A549 (cell line): ENCODE results near the gene RPL29. TPM values are rescaled to one million over a fixed set of nuclear protein-coding genes. Genes with fewer than 3 reads are reported as not detected.

Experiments used
- ATAC-seq, 2 experiments: fragments of 200-7000 bp in 1 of 2; fragments of >200 bp in 1 of 2; cut with Nextera tagmentation in 1 of 2; cut with Tn5 transposase in 1 of 2; 3 replicates each; pipeline versions ENCODE4 v1.8.0 to v1.9.1; 2018 to 2020; ENCODE audit warnings: mild to moderate bottlenecking in 1 of 2, moderate library complexity in 1 of 2
- CTCF ChIA-PET: fragments of 300-600 bp; sonication (Branson Sonifier 250); formaldehyde crosslinking; extraction: SDS; loops from one replicate; lab custom pipeline; 2021; ENCODE audit warnings: antibody characterized with exemption, inconsistent platforms; lab: Yijun Ruan, JAX
- POLR2A ChIA-PET: fragments of 350-600 bp; formaldehyde crosslinking; extraction: SDS; loops from one replicate; lab custom pipeline; 2021; ENCODE audit warnings: antibody characterized with exemption, inconsistent platforms; lab: Yijun Ruan, JAX
- DNase-seq, 2 experiments: peaks; one replicate each; pipeline versions ENCODE4 v3.0.0 to v3.0.0-alpha.2; 2011 to 2016; ENCODE audit warnings: low read depth in 1 of 2, low spot score in 1 of 2
- FAIRE-seq: peaks from 2 replicates; lab custom pipeline; 2011; peaks lifted over from hg19 to GRCh38; lab: Jason Lieb, UNC
- H3K27ac ChIP-seq, 2 experiments: fragments of >200 bp; sonication (Bioruptor Twin); formaldehyde crosslinking; 3 replicates each; pipeline ENCODE4 v1.5.1; 2016 to 2017
- H3K4me1 ChIP-seq: fragments of >200 bp; sonication (Bioruptor Twin); formaldehyde crosslinking; 3 replicates; pipeline ENCODE4 v1.6.1; 2016
- H3K4me2 ChIP-seq: fragments of >200 bp; sonication (Bioruptor Twin); formaldehyde crosslinking; 3 replicates; pipeline ENCODE4 v1.6.1; 2016
- H3K4me3 ChIP-seq: fragments of >200 bp; sonication (Bioruptor Twin); formaldehyde crosslinking; 3 replicates; pipeline ENCODE4 v1.5.1; 2016
- H3K9me3 ChIP-seq: fragments of >200 bp; sonication (Bioruptor Twin); formaldehyde crosslinking; 3 replicates; pipeline ENCODE4 v1.6.1; 2016
- BHLHE40 ChIP-seq: IDR thresholded peaks from 2 replicates; pipeline ENCODE4 v1.6.1; 2012; ENCODE audit warnings: low read depth, low read length, inconsistent platforms
- CBX8 ChIP-seq: fragments of 200-600 bp; sonication (generic); IDR thresholded peaks from 2 replicates; pipeline ENCODE4 v1.6.1; 2016
- CHD2 ChIP-seq: fragments of 150-350 bp; IDR thresholded peaks from 2 replicates; pipeline ENCODE4 v1.6.1; 2014; ENCODE audit warnings: low read length; ENCODE audit not compliant: partially characterized antibody
- ELK1 ChIP-seq: fragments of 150-350 bp; IDR thresholded peaks from 2 replicates; pipeline ENCODE4 v1.6.1; 2014; ENCODE audit warnings: low read depth, mild to moderate bottlenecking, low read length
- FOSB ChIP-seq: fragments of 250-450 bp; sonication (Bioruptor Pico); IDR thresholded peaks from 2 replicates; pipeline ENCODE4 v1.5.0; 2020; ENCODE audit warnings: mild to moderate bottlenecking, moderate library complexity
- HEYL ChIP-seq: fragments of 250-450 bp; sonication (Bioruptor Pico); IDR thresholded peaks from 2 replicates; pipeline ENCODE4 v1.8.0; 2021; ENCODE audit warnings: mild to moderate bottlenecking, moderate library complexity
- HOXA7 ChIP-seq: fragments of 250-450 bp; sonication (Bioruptor Pico); IDR thresholded peaks from 2 replicates; pipeline ENCODE4 v1.5.0; 2020; ENCODE audit warnings: mild to moderate bottlenecking, moderate library complexity
- HOXB5 ChIP-seq: fragments of 250-450 bp; sonication (Bioruptor Pico); IDR thresholded peaks from 2 replicates; pipeline ENCODE4 v1.5.0; 2020; ENCODE audit warnings: mild to moderate bottlenecking, moderate library complexity
- JUN ChIP-seq, 2 experiments: fragments of >200 bp; sonication (Bioruptor Twin); formaldehyde crosslinking; IDR thresholded peaks; 2 replicates in 1 of 2; 3 replicates in 1 of 2; pipeline ENCODE4 v1.6.1; 2016 to 2017
- KDM1A ChIP-seq: fragments of 200-600 bp; sonication (generic); IDR thresholded peaks from 2 replicates; pipeline ENCODE4 v1.6.1; 2016; ENCODE audit warnings: low read depth, mild to moderate bottlenecking
- KDM5A ChIP-seq: fragments of 200-600 bp; sonication (generic); IDR thresholded peaks from 2 replicates; pipeline ENCODE4 v1.6.1; 2016; ENCODE audit warnings: antibody characterized with exemption, mild to moderate bottlenecking
- NFE2L2 ChIP-seq: fragments of 150-350 bp; conservative IDR thresholded peaks from 2 replicates; pipeline ENCODE4 v1.6.1; 2014; ENCODE audit warnings: low read length
- NPAS2 ChIP-seq: fragments of 250-450 bp; sonication (Bioruptor Pico); IDR thresholded peaks from 2 replicates; pipeline ENCODE4 v1.8.0; 2022; ENCODE audit warnings: mild to moderate bottlenecking, moderate library complexity, borderline replicate concordance
- RAD21 ChIP-seq, 2 experiments: fragments of >200 bp in 1 of 2; sonication (Bioruptor Twin) in 1 of 2; formaldehyde crosslinking in 1 of 2; IDR thresholded peaks in 1 of 2; conservative IDR thresholded peaks in 1 of 2; 2 replicates in 1 of 2; 3 replicates in 1 of 2; pipeline ENCODE4 v1.6.1; 2012 to 2018; ENCODE audit warnings: inconsistent platforms in 1 of 2
- RARB ChIP-seq: fragments of 250-450 bp; sonication (Bioruptor Pico); IDR thresholded peaks from 2 replicates; pipeline ENCODE4 v1.8.0; 2021; ENCODE audit warnings: mild to moderate bottlenecking, moderate library complexity
- RFX5 ChIP-seq: fragments of 450-650 bp; IDR thresholded peaks from 2 replicates; pipeline ENCODE4 v1.7.1; 2014; ENCODE audit warnings: antibody characterized with exemption, mild to moderate bottlenecking, moderate library complexity
- SMC3 ChIP-seq: fragments of >200 bp; sonication (Bioruptor Twin); formaldehyde crosslinking; IDR thresholded peaks from 3 replicates; pipeline ENCODE4 v1.6.1; 2018; ENCODE audit warnings: inconsistent platforms
- SREBF2 ChIP-seq: fragments of 450-650 bp; IDR thresholded peaks from 2 replicates; pipeline ENCODE4 v1.6.1; 2014; ENCODE audit warnings: mild to moderate bottlenecking, moderate library complexity
- TFCP2L1 ChIP-seq: fragments of 250-450 bp; sonication (Bioruptor Pico); IDR thresholded peaks from 2 replicates; pipeline ENCODE4 v1.5.0; 2021; ENCODE audit warnings: mild to moderate bottlenecking
- ZNF302 ChIP-seq: fragments of 250-450 bp; sonication (Bioruptor Pico); IDR thresholded peaks from 2 replicates; pipeline ENCODE4 v1.9.0; 2021; ENCODE audit warnings: inconsistent platforms, mild to moderate bottlenecking, moderate library complexity
- ZSCAN20 ChIP-seq: fragments of 250-450 bp; sonication (Bioruptor Pico); IDR thresholded peaks from 2 replicates; pipeline ENCODE4 v1.8.0; 2022; ENCODE audit warnings: mild to moderate bottlenecking, moderate library complexity
- WGBS: methylation state at CpG from one replicate; pipeline ENCODE4 v1.1.6; 2017; ENCODE audit errors: missing lambda C conversion rate; 5-methylcytosine and 5-hydroxymethylcytosine counted together
- polyA plus RNA-seq, 4 experiments: library from polyadenylated mRNA; depleted of rRNA in 3 of 4; stranded (reverse); fragments of >200 nt; fragmentation: RNase III in 1 of 4; extraction: RNeasy Plus Mini Kit Qiagen cat#74134 plus additional on column Dnase treatment in 1 of 4; gene quantifications; 2 replicates in 3 of 4; 3 replicates in 1 of 4; pipeline ENCODE4 v1.2.3, GENCODE V29; 2011 to 2017
- TF ChIP-seq, protein P1 (sequence below): fragments of 250-450 bp; sonication (Bioruptor Pico); IDR thresholded peaks from 2 replicates; pipeline ENCODE4 v1.5.0; 2020; ENCODE audit warnings: low read depth, mild to moderate bottlenecking, moderate library complexity
- TF ChIP-seq, protein P2 (sequence below): fragments of >200 bp; sonication (Bioruptor Twin); formaldehyde crosslinking; IDR thresholded peaks from 3 replicates; pipeline ENCODE4 v1.6.1; 2016
- TF ChIP-seq, protein P3 (sequence below): IDR thresholded peaks from 2 replicates; pipeline ENCODE4 v1.6.1; 2012
- TF ChIP-seq, protein P4 (sequence below): fragments of 450-650 bp; IDR thresholded peaks from 2 replicates; pipeline ENCODE4 v1.6.1; 2014; ENCODE audit warnings: antibody characterized with exemption

RPL29 gene
- polyA plus RNA-seq, 2 of the 4 experiments (the other 2 are of a cell fraction), result 808 to 1,152 TPM

GRCh38 chr3:51947215-51947900 is 48.3 kb downstream of the RPL29 start:
- H3K9me3 ChIP-seq, result no peaks in the 10 kb centered on the region
- TF ChIP-seq KDM1A (no peak), SREBF2 (no peak), NPAS2 (CRISPR knock-in tag) (no peak), RAD21 (conservative IDR thresholded peaks at IDR 0.05 in 1 of 2, IDR thresholded peaks at IDR 0.05 in 1 of 2) (no peak), NFE2L2 (no peak), RFX5 (no peak), KDM5A (no peak), ZSCAN20 (CRISPR knock-in tag) (no peak), HOXA7 (CRISPR knock-in tag) (no peak), ZNF302 (no peak), CBX8 (no peak), HOXB5 (CRISPR knock-in tag) (no peak), CHD2 (no peak)
- TF ChIP-seq, protein P1, sequence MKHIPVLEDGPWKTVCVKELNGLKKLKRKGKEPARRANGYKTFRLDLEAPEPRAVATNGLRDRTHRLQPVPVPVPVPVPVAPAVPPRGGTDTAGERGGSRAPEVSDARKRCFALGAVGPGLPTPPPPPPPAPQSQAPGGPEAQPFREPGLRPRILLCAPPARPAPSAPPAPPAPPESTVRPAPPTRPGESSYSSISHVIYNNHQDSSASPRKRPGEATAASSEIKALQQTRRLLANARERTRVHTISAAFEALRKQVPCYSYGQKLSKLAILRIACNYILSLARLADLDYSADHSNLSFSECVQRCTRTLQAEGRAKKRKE (CRISPR knock-in tag), result no peak
- TF ChIP-seq, protein P2, sequence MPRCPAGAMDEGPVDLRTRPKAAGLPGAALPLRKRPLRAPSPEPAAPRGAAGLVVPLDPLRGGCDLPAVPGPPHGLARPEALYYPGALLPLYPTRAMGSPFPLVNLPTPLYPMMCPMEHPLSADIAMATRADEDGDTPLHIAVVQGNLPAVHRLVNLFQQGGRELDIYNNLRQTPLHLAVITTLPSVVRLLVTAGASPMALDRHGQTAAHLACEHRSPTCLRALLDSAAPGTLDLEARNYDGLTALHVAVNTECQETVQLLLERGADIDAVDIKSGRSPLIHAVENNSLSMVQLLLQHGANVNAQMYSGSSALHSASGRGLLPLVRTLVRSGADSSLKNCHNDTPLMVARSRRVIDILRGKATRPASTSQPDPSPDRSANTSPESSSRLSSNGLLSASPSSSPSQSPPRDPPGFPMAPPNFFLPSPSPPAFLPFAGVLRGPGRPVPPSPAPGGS, result no peak
- TF ChIP-seq, protein P3, sequence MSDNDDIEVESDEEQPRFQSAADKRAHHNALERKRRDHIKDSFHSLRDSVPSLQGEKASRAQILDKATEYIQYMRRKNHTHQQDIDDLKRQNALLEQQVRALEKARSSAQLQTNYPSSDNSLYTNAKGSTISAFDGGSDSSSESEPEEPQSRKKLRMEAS, result no peak
- TF ChIP-seq, all 56 proteins: peak for 0
- FAIRE-seq, result no peak
- H3K4me3 ChIP-seq, result no peak overlapping the region
- CTCF ChIA-PET, result no interaction called here
- H3K4me2 ChIP-seq, result no peak overlapping the region
- WGBS, result 82% methylated on average over 10 of the region's 13 CpGs
- no peak for DNase-seq
- no peak overlapping the region for H3K27ac ChIP-seq
- POLR2A ChIA-PET, result no interaction called here
- no peak for ATAC-seq
- H3K4me1 ChIP-seq, result peaks cover 12% of the 10 kb centered on the region

- TF ChIP-seq BHLHE40 (no peak), RFX5 (no peak), NFE2L2 (no peak), JUN (IDR thresholded peaks at IDR 0.05) (no peak), ZSCAN20 (CRISPR knock-in tag) (no peak), FOSB (no peak), RARB (CRISPR knock-in tag) (no peak), TFCP2L1 (no peak), SMC3 (no peak), HEYL (CRISPR knock-in tag) (no peak), ELK1 (no peak), CBX8 (no peak)
- TF ChIP-seq, protein P3, result no peak
- TF ChIP-seq, protein P4, sequence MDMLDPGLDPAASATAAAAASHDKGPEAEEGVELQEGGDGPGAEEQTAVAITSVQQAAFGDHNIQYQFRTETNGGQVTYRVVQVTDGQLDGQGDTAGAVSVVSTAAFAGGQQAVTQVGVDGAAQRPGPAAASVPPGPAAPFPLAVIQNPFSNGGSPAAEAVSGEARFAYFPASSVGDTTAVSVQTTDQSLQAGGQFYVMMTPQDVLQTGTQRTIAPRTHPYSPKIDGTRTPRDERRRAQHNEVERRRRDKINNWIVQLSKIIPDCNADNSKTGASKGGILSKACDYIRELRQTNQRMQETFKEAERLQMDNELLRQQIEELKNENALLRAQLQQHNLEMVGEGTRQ, result no peak
- ChIA-PET POLR2A (no interaction called here), CTCF (interaction anchor here (1.4 to 5.9 kb wide), 2 partner anchors 8 to 27 kb away, joined by 4 to 59 read pairs; partner anchors contain the start of genes ABHD14A, ABHD14B and GPR62)
- DNase-seq, result no peak
- Histone ChIP-seq H3K4me1 (peaks cover 13% of the 10 kb centered on the region), H3K4me3 (no peak overlapping the region), H3K9me3 (no peaks in the 10 kb centered on the region), H3K4me2 (no peak overlapping the region), H3K27ac (no peak overlapping the region)
- WGBS, result 83% methylated on average over 3 of the region's 4 CpGs
- no peak for ATAC-seq
- FAIRE-seq, result no peak
These were observed 48.9 kb downstream of the RPL29 start for GRCh38 chr3:51946796-51947195.
